GM19324 (cell line): ENCODE measurements around the gene CHURC1.
"Not testable (repeated sequence)": the region's sequence is repeated elsewhere in the genome, so short reads cannot be mapped to it uniquely, and the experiment has no call there.

Experiments used
- ATAC-seq: cut with Tn5 transposase; IDR thresholded peaks from one replicate; pipeline ENCODE4 v1.9.1; 2021; ENCODE audit warnings: mild to moderate bottlenecking, moderate library complexity; ENCODE audit not compliant: unreplicated experiment, low FRiP score

CHURC1 gene

GRCh38 chr14:64906022-64906421, 8.2 kb upstream of the CHURC1 start:
- ATAC-seq, result no peak

GRCh38 chr14:64910847-64911495, 3.3 kb upstream of the CHURC1 start:
- no peak for ATAC-seq

DNA sequence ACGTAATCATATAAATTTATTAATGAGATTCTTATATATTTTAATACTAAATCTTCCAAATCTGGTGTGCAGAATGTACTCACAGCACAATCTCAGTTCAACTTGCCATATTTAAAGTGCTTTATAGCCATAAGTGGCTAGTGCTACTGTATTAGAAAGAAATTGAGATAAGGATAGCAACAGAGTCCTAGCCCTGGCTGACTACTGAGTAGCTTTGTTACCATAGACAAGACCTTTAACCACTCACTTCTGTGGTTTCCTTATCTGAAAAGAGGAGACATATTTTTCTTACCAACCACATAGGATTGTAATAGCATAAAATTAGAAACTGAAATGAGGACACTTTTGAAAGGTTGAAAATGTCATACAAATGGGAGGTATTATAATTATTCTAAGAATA, 2.0 kb upstream of the CHURC1 start:
- no peak for ATAC-seq

DNA sequence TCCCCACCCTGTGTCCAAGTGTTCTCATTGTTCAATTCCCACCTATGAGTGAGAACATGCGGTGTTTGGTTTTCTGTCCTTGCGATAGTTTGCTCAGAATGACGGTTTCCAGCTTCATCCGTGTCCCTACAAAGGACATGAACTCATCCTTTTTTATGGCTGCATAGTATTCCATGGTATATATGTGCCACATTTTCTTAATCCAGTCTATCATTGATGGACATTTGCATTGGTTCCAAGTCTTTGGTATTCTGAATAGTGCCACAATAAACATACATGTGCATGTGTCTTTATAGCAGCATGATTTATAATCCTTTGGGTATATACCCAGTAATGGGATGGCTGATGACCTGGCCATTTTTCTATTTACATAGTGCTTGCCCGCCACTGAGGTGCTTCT, 778 bp upstream of the CHURC1 start:
- not testable (repeated sequence) for ATAC-seq

DNA sequence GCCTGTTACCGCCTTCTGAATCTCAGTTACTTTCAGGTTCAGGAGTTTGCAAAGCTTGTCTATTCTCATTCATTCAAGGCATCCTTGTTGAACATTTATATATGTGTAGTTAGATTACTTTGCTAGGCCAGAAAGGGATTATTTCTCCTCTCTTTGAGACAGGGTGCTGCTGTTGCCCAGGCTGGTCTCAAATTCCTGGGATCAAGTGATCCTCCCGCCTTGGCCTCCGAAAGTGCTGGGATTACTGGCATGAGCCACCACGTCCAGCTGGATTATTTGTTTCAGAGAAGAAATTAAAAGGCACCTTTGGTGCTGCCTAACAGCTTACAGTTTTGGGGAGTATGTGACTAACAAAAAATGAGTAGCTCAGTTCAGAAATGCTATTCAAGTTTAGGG, 772 bp downstream of the CHURC1 start:
- ATAC-seq, result no peak

GRCh38 chr14:64915797-64916196, 1.5 kb downstream of the CHURC1 start:
- ATAC-seq, result no peak

DNA sequence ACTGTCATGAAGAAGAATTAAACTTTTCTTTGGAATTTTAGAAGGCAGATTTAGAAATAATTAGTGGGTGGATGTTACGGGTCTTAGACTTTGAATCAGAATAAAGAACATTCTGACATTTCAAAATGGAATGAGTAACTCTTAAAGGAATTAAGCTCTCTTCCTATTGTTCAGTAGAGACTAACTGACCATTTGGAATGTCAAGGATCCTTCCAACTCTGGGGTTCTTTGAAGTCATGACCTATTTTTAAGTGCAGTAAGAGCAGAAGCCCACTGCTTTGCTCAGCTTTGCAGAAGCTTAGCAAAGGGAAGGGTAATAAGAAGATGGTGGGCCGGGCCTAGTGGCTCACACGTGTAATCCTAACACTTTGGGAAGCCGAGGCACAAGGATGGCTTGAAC, 4.0 kb downstream of the CHURC1 start:
- no peak for ATAC-seq

- ATAC-seq, result no peak
These were observed 5.0 kb downstream of the CHURC1 start for GRCh38 chr14:64919215-64919614.

DNA sequence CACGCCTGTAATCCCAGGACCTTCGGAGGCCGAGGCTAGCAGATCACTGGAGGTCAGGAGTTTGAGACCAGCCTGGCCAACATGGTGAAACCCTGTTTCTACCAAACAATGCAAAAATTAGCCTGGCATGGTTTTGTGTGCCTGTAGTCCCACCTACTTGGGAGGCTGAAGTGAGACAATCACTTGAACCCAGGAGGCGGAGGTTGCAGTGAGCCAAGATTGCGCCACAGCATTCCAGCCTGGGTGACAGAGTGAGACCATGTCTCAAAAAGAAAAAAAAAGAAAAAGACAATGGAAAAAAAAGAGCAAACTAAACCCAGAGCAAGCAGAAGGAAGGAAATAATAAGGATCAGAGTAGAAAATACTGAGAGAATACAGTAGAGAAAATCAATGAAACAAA, 5.4 kb downstream of the CHURC1 start:
- ATAC-seq, result no peak

GRCh38 chr14:64920465-64920864, 6.2 kb downstream of the CHURC1 start:
- no peak for ATAC-seq

- ATAC-seq, result no peak
These were observed 8.8 kb downstream of the CHURC1 start for GRCh38 chr14:64923015-64923414.

- no peak for ATAC-seq
These were observed 12.2 kb downstream of the CHURC1 start for GRCh38 chr14:64926398-64926995.

DNA sequence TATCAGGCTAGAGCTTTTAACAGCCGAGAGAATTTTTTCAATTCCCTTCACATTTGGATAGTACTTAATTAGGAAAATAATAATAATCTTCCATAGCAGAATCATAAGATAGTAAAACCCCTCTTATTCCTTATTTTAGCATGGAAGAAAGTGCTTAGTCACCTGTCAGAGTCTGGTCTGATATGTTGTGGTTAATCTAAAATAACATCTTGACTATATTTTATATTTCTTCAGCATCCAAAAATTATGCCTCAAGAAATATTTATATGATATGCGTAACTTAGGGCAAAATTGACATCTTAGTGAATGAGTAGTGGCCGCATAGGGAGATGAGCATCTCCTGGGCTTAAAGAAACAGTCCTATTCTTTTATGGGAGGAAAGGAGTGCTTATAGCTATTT, 12.8 kb downstream of the CHURC1 start:
- ATAC-seq, result no peak

DNA sequence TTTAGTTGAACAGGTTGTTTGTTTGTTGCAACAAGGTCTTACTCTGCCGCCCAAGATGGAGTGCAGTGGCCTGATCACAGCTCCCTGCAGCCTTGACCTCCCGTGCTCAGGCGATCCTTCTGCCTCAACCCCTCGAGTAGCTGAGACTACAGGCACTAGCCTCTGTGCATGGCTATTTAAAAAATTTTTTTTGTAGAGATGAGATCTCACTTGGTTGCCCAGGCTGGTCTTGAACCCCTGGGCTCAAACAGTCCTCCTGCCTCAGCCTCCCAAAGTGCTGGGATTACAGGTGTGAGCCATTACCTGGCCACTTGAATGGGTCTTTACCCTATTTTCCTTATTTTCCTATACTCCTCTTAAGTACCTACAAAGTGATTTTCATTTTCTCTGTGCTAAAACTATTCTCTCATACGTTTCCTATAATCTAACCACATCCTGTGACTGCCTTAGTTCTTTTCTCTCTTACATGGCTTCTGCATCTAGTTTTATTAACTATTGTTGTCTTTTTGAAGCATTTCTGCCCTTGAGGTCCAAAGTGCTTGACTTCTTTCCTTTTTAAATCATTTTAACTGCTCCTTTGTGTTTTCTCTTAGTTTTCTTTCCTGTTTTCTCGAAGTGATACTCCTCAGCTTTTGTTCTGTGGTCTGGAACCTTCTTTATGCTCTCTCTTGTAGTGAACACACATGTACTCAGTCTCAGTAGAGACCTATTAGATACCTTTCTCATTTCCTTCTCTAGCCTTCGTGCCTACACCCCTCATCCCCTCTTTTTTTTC, 14.2 kb downstream of the CHURC1 start:
- peak; percentile 62 for ATAC-seq

DNA sequence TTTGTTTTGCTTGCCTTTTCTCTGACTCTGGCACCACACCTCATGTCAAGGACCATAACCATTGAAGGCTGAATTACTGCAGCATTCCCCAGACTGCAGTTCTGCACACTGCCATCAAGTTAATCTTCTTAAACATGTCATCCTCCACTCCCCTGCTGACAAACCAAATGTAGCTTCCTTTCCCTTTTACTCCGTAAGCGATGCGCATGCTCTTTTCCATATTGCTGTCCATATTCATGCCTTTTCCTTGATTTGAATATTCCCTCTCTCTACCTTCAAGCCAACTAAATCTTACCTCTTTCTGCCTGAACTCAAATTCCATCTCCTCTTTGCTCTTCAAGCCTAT, 14.7 kb downstream of the CHURC1 start:
- ATAC-seq, result no peak

DNA sequence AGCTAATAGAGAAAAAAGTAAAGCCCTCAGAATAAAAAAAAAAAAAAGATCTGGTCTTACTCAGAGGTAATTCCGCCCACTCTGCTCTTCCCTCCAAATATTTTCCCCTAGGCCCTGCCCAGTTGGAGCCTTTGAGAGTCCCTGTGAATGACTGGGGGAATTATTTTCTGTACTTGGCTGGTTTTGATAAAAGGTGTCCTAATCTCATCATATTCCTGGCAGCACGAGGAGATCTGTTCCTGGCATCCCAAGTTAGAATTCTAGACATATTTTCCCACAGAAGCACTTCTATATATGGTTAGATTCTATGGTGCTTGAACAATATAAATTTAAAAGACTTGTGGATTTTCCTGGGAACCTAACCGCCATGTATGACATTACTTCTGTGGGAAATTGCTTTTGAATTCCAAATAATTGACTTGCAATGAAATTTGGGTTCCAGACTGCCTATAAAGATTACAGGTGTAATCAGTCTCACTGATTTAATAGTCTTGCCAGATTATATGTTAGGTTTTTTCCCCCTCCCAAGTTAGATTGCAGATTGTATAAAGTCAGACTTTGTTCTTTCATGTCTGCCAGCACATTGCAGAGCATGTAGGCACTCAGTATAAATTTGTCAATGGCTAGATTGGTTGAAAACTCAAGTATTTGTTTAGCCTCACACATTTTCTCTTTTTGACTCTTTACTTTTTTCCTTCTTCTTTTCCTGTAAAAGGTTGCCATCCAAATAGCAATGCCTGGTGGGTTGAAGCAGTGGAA, 16.0 kb downstream of the CHURC1 start:
- no peak for ATAC-seq

- ATAC-seq, result no peak
These were observed 16.9 kb downstream of the CHURC1 start for GRCh38 chr14:64931123-64931522.

- no peak for ATAC-seq
These were observed 18.0 kb downstream of the CHURC1 start for GRCh38 chr14:64932231-64932630.

GRCh38 chr14:64934338-64934929, 20.2 kb downstream of the CHURC1 start:
- no peak for ATAC-seq

GRCh38 chr14:64935508-64935907, 21.3 kb downstream of the CHURC1 start:
- ATAC-seq, result no peak
